Vagina (tissue), 2 donors: ENCODE results near the gene MYCN. TPM values are rescaled to one million over a fixed set of nuclear protein-coding genes. Genes with fewer than 3 reads are reported as not detected.

ENCODE experiments used
- DNase-seq, 2 donors: peaks; one replicate each; pipeline ENCODE4 v3.0.0-alpha.2; 2017; ENCODE audit errors: extremely low spot score in 2 of 2
- H3K27ac ChIP-seq: fragments of 200-600 bp; sonication (generic); one replicate; pipeline ENCODE4 v1.5.1; 2019
- H3K27me3 ChIP-seq: fragments of 200-600 bp; sonication (generic); one replicate; pipeline ENCODE4 v1.5.1; 2019
- H3K36me3 ChIP-seq, 2 donors: fragments of 200-600 bp; sonication (generic); one replicate each; pipeline ENCODE4 v1.5.1; 2017 to 2019
- H3K4me1 ChIP-seq: fragments of 200-600 bp; sonication (generic); one replicate; pipeline ENCODE4 v1.5.1; 2019
- H3K4me3 ChIP-seq, 2 donors: fragments of 200-600 bp; sonication (generic); 1 replicate in 1 of 2; 2 replicates in 1 of 2; pipeline ENCODE4 v1.5.1; 2016 to 2019
- H3K9me3 ChIP-seq: fragments of 200-600 bp; sonication (generic); one replicate; pipeline ENCODE4 v1.5.1; 2019
- CTCF ChIP-seq, 3 experiments: fragments of 450-650 bp in 2 of 3; fragments of 200-600 bp in 1 of 3; sonication (generic) in 1 of 3; IDR thresholded peaks; one replicate each; pipeline ENCODE4 v1.5.1; 2017 to 2019; ENCODE audit warnings: antibody characterized with exemption in 3 of 3, mild to moderate bottlenecking in 2 of 3, moderate library complexity in 2 of 3
- POLR2A ChIP-seq, 2 donors: fragments of 450-650 bp; IDR thresholded peaks; one replicate each; pipeline ENCODE4 v1.6.1; 2017; ENCODE audit warnings: antibody characterized with exemption in 2 of 2, mild to moderate bottlenecking in 2 of 2, moderate library complexity in 2 of 2
- POLR2AphosphoS5 ChIP-seq, 2 donors: sonication (generic); formaldehyde crosslinking; IDR thresholded peaks; one replicate each; pipeline ENCODE4 v1.9.0; 2017; ENCODE audit warnings: antibody characterized with exemption in 2 of 2, mild to moderate bottlenecking in 2 of 2, low read depth in 1 of 2; ENCODE audit not compliant: insufficient read depth in 1 of 2
- intact Hi-C: fragments of 100-400 bp; cut with DNase I; formaldehyde crosslinking; loops from one replicate; pipeline ENCODE4 v1.15.1; 2023
- total RNA-seq: library from RNA; depleted of rRNA; stranded (reverse); fragments of >200 nt; gene quantifications from one replicate; pipeline ENCODE4 v1.2.3, GENCODE V29; 2016

The MYCN gene
- total RNA-seq, 1 donor from 2014 or later, result 2.0 TPM

GRCh38 chr2:15938803-15939555 is 1.4 kb upstream of the MYCN start:
- H3K4me3 ChIP-seq, result peak overlapping the region in 1 of 2 donors; percentile 61
- intact Hi-C loops, result loop anchor here (5.0 kb wide), 1 partner anchor 668 kb away; no protein-coding TSS in a partner anchor
- no peak for TF ChIP-seq POLR2A (IDR thresholded peaks at IDR 0.05)
- no peak for TF ChIP-seq CTCF (IDR thresholded peaks at IDR 0.05)
- no peak for TF ChIP-seq POLR2AphosphoS5 (IDR thresholded peaks at IDR 0.05; ENCODE audit: insufficient read depth in 1 of 2, low read depth in 1 of 2)
- H3K9me3 ChIP-seq, result no peaks in the 10 kb centered on the region
- H3K36me3 ChIP-seq, result no peaks in the 10 kb centered on the region
- H3K4me1 ChIP-seq, result peaks cover 45% of the 10 kb centered on the region
- no peak overlapping the region for H3K27ac ChIP-seq
- no peaks in the 10 kb centered on the region for H3K27me3 ChIP-seq
- DNase-seq, result no peak

- no peak overlapping the region for H3K27ac ChIP-seq
- DNase-seq, result no peak
- peak overlapping the region; percentile 48 to 61 for H3K4me3 ChIP-seq
- intact Hi-C loops, result loop anchor here (5.0 kb wide), 1 partner anchor 668 kb away; no protein-coding TSS in a partner anchor
- no peak for TF ChIP-seq POLR2A (IDR thresholded peaks at IDR 0.05)
- no peak for TF ChIP-seq POLR2AphosphoS5 (IDR thresholded peaks at IDR 0.05; ENCODE audit: insufficient read depth in 1 of 2, low read depth in 1 of 2)
- no peak for TF ChIP-seq CTCF (IDR thresholded peaks at IDR 0.05)
- no peaks in the 10 kb centered on the region for H3K27me3 ChIP-seq
- H3K4me1 ChIP-seq, result peaks cover 47% of the 10 kb centered on the region
- no peaks in the 10 kb centered on the region for H3K36me3 ChIP-seq
- no peaks in the 10 kb centered on the region for H3K9me3 ChIP-seq
These were observed 845 bp upstream of the MYCN start for GRCh38 chr2:15939556-15939853.

- Histone ChIP-seq H3K36me3 (no peaks in the 10 kb centered on the region), H3K9me3 (no peaks in the 10 kb centered on the region), H3K4me3 (peak overlapping the region; percentile 48 to 61), H3K27ac (no peak overlapping the region), H3K27me3 (no peaks in the 10 kb centered on the region), H3K4me1 (peaks cover 47% of the 10 kb centered on the region)
- intact Hi-C loops, result no loop called here
- TF ChIP-seq CTCF (IDR thresholded peaks at IDR 0.05), result no peak
- no peak for TF ChIP-seq POLR2A (IDR thresholded peaks at IDR 0.05)
- no peak for DNase-seq
These were observed 521 bp downstream of the MYCN start for GRCh38 chr2:15940661-15941480.

- Histone ChIP-seq H3K27ac (no peak overlapping the region), H3K9me3 (no peaks in the 10 kb centered on the region), H3K36me3 (no peaks in the 10 kb centered on the region), H3K4me1 (peaks cover 47% of the 10 kb centered on the region), H3K27me3 (no peaks in the 10 kb centered on the region), H3K4me3 (peak overlapping the region; percentile 48 to 61)
- no peak for DNase-seq
- TF ChIP-seq POLR2A (IDR thresholded peaks at IDR 0.05) (no peak), CTCF (IDR thresholded peaks at IDR 0.05) (no peak), POLR2AphosphoS5 (IDR thresholded peaks at IDR 0.05; ENCODE audit: insufficient read depth in 1 of 2, low read depth in 1 of 2) (no peak)
- intact Hi-C loops, result no loop called here
These were observed 1.1 kb downstream of the MYCN start for GRCh38 chr2:15941481-15941850.
